Dermis microvascular lymphatic vessel endothelial cell (primary cell): Measurements from ENCODE around the gene ADAMTSL2. TPM values are rescaled to one million over a fixed set of nuclear protein-coding genes. Genes with fewer than 3 reads are reported as not detected.
A peak's percentile ranks its signal among the peaks of the same experiment; 100 is the strongest.

Experiments
- DNase-seq, 2 donors: peaks; one replicate each; pipeline versions ENCODE4 v3.0.0 to v3.0.0-alpha.2; 2010; ENCODE audit warnings: low read depth in 2 of 2
- total RNA-seq: library from RNA; depleted of rRNA; stranded (reverse); fragments of >200 nt; gene quantifications from 2 replicates; pipeline ENCODE4 v1.2.1, GENCODE V29; 2014

ADAMTSL2 gene
- total RNA-seq, 1 donor from 2014 or later, result under 0.01 TPM

- DNase-seq, result peak; percentile 70
These were observed 1.4 kb upstream of the ADAMTSL2 start for GRCh38 chr9:133532937-133533668.

- DNase-seq, result no peak
These were observed 647 bp upstream of the ADAMTSL2 start for GRCh38 chr9:133533857-133534256.

- DNase-seq, result no peak
These were observed 888 bp downstream of the ADAMTSL2 start for GRCh38 chr9:133535306-133535877.

- no peak for DNase-seq
These were observed 1.6 kb downstream of the ADAMTSL2 start for GRCh38 chr9:133536080-133536479.

- no peak for DNase-seq
These were observed 2.0 kb downstream of the ADAMTSL2 start for GRCh38 chr9:133536536-133536935.

- DNase-seq, result no peak
These were observed 2.8 kb downstream of the ADAMTSL2 start for GRCh38 chr9:133537257-133537656.

GRCh38 chr9:133538176-133538575 lies 3.7 kb downstream of the ADAMTSL2 start:
- DNase-seq, result no peak

GRCh38 chr9:133538851-133539833 lies 4.6 kb downstream of the ADAMTSL2 start:
- no peak for DNase-seq

- no peak for DNase-seq
These were observed 5.6 kb downstream of the ADAMTSL2 start for GRCh38 chr9:133539991-133540697.

GRCh38 chr9:133540698-133541025 lies 6.2 kb downstream of the ADAMTSL2 start:
- no peak for DNase-seq

- no peak for DNase-seq
These were observed 7.5 kb downstream of the ADAMTSL2 start for GRCh38 chr9:133542002-133542401.

- DNase-seq, result no peak
These were observed 9.4 kb downstream of the ADAMTSL2 start for GRCh38 chr9:133543772-133544467.

GRCh38 chr9:133545494-133546286 lies 11.2 kb downstream of the ADAMTSL2 start:
- peak; percentile 33 to 50 for DNase-seq

- DNase-seq, result no peak
These were observed 11.8 kb downstream of the ADAMTSL2 start for GRCh38 chr9:133546287-133546680.

GRCh38 chr9:133547116-133547515 lies 12.6 kb downstream of the ADAMTSL2 start:
- no peak for DNase-seq

GRCh38 chr9:133551446-133551845 lies 16.9 kb downstream of the ADAMTSL2 start:
- no peak for DNase-seq

- DNase-seq, result no peak
These were observed 17.7 kb downstream of the ADAMTSL2 start for GRCh38 chr9:133552236-133552635.

- no peak for DNase-seq
These were observed 18.6 kb downstream of the ADAMTSL2 start for GRCh38 chr9:133553123-133553522.

- no peak for DNase-seq
These were observed 19.6 kb downstream of the ADAMTSL2 start for GRCh38 chr9:133553973-133554713.
